HG03342 (cell line): ENCODE data around the gene HSPB8.
"Not testable (repeated sequence)": the region's sequence is repeated elsewhere in the genome, so short reads cannot be mapped to it uniquely, and the experiment has no call there.

Experiments used
- ATAC-seq: cut with Tn5 transposase; IDR thresholded peaks from one replicate; pipeline ENCODE4 v1.9.1; 2021; ENCODE audit warnings: mild to moderate bottlenecking, moderate library complexity; ENCODE audit not compliant: unreplicated experiment

The HSPB8 gene

GRCh38 chr12:119204671-119205285 is 26.0 kb downstream of the HSPB8 start:
- ATAC-seq = no peak

DNA sequence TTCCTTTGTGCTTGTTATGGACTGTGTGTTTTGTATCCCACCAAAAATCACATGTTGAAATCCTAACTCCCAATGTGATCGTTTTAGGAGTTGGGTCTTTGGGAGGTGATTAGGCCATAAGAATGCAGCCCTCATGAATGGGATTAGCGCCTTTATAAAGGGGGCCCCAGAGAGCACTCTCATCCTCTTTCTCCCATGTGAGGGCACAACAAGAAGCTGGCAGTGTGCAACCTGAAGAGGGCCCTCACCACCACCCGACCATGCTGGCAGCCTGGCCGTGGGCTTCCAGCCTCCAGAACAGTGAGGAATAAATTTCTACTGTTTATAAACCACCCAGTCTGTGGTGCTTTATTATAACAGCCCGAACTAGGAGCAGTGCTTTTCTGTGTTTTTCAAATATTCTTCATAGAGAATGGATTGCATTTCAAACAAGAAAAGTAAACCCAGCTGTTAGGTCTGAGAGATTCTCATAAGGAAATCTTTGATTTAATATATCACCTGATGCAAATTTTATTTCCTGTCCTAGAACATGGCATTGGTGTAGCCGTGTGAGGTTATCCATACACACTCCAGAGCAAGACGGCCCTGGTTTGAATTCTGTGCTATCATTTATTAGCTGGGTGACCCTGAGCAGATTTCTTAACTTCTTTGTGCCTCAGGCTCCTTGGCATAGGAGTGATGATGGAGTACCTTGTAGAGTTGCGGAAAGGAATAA is 27.8 kb downstream of the HSPB8 start:
- ATAC-seq = no peak

DNA sequence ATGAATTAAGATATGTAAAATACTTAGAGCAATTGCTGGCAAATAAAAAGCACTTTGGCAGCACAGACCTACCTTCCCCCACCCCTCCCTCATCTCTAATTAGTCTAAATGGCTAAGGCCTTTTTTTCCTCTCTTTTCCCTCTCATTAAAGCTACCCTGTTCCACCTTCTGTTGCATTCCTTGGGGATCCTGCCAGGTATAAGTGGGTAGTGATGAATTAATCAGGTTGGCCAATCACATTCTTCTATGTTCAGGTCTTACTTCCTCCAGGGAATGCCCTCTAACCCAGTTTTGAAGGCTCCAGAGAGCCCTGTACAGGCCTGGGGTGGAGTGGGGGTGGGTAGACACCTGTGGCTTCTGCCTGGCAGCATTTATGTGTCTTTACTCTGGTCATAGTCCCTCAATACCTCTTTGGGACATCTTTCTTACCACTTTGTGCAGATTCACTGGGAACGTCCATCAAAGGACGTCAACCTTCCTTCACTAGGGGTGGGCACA is 28.4 kb downstream of the HSPB8 start:
- ATAC-seq = no peak

DNA sequence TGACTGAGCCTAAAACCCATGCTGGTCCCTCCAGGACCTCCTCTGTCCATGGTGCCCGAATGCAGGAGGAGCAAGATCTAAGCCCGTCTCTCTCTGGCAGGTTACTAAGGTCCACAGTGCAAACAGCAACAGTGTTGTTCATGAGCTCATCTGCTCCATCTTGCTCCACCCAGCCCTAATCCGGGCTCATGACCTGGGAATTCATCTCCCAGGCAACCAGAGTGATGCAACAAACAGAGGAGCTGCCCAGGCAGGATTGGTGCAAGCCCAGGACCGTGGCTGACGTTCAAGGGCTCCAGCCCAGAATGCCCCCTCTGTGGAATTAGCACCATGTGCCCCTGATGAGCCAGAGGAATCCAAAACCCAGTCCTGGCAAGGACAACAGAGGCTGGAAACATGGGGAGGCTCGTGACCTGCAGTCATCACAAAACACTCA is 29.9 kb downstream of the HSPB8 start:
- ATAC-seq = no peak

- ATAC-seq = no peak
Observed at GRCh38 chr12:119211884-119212283, 33.2 kb downstream of the HSPB8 start.

GRCh38 chr12:119216084-119216483 is 37.4 kb downstream of the HSPB8 start:
- ATAC-seq = no peak

DNA sequence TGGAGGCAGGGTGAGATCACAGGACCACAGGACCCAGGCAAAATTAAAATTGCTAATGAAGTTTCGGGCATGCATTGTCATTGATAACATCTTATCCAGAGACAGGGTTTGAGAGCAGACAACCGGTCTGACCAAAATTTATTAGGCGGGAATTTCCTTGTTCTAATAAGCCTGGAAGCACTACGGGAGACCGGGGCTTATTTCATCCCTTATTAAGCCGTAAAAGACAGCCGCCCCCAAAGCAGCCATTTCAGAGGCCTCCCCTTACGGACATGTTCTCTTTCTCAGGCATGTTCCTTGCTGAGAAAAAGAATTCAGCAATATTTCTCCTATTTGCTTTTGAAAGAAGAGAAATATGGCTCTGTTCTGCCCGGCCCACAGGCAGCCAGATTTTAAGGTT is 40.1 kb downstream of the HSPB8 start:
- not testable (repeated sequence) for ATAC-seq

DNA sequence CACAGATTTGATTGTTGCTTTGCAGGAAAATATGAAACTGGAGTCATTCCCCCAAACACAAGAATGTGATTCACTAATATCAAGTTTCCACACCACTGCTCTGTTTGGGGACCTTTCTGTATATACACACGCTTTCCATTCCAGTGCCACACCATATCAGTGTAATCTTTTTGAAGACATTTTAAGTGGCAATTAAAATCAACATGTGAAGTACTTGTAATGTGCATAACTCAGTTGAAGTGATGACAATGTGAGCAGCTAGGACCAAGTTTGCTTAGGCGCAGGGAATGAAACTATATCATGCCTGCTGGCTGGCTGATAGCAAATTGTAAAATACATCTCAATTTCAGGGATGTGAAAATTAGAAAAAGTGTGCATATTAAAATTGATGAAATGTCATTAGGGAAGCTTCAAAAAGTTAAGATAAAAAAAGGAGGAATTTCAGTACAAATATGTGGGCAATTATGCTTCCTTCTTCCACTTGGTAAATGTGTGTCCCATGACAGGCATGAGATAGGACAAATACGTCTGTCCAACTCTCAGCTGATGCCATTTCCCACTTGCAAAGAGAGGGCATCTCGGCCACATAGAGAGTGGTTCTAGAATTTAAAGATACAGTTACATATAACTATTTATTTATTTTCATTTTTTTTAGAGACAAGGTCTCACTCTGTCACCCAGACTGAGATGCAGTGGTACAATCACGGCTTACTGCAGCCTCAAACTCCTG is 43.7 kb downstream of the HSPB8 start:
- no peak for ATAC-seq

GRCh38 chr12:119225454-119225853 is 46.7 kb downstream of the HSPB8 start:
- no peak for ATAC-seq

- no peak for ATAC-seq
Observed at GRCh38 chr12:119227292-119227691, 48.6 kb downstream of the HSPB8 start.

- no peak for ATAC-seq
Observed at GRCh38 chr12:119229205-119229604, 50.5 kb downstream of the HSPB8 start.

GRCh38 chr12:119229837-119230236 is 51.1 kb downstream of the HSPB8 start:
- no peak for ATAC-seq

GRCh38 chr12:119230807-119231206 is 52.1 kb downstream of the HSPB8 start:
- ATAC-seq = no peak

- ATAC-seq = no peak
Observed at GRCh38 chr12:119231774-119232173, 53.0 kb downstream of the HSPB8 start.

DNA sequence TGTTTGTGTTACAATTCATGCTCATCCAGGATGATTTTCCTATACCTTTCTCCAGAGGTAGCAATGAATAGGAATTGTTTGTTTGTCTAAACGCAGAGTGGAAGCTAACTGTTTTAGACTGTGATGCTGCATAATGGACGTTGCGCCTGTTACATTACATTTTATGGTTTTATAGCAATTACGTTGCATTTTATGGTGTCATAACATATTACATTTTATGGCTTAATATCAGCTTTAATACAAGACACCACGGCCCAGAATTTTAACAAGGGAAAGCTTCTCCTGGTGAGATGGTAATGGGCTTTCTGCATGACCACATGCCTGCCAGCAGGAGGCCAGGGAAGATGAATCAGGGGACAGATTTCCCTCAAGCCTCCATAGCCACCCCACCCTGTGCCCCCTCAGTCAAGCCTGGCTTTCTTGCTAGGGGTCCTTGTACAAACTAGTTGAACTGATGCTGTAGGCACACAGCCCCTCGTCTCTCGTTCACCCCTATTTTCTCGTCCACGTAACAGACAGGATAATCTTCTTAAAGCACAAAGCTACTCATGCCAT is 56.5 kb downstream of the HSPB8 start:
- ATAC-seq = no peak

GRCh38 chr12:119236372-119236771 is 57.6 kb downstream of the HSPB8 start:
- no peak for ATAC-seq

DNA sequence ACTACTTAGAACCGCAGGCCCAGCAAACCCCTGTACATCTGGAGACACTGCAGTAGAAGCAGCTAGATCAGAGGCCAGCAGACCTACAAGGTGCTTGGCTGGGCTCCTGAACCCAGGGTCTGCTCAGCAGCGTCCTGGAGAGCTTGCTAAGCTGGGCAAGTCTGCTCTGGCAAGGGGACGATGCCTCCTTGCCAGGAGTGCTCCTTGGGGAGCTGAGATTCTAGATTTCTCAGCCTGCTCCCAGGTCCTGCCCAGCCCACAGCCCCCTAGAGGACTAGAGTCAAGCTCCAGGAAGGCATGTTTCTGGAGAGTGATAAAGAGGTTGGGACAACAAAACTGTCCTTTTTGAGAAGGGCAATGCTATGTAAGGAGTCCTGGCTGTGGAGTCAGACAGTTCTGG is 60.3 kb downstream of the HSPB8 start:
- no peak for ATAC-seq

- no peak for ATAC-seq
Observed at GRCh38 chr12:119241049-119241448, 62.3 kb downstream of the HSPB8 start.

GRCh38 chr12:119241580-119242169 is 62.9 kb downstream of the HSPB8 start:
- ATAC-seq = no peak
